ENCODE data around the gene PGS1. TPM values are rescaled to one million over a fixed set of nuclear protein-coding genes. Genes with fewer than 3 reads are reported as not detected.

The PGS1 gene
- total RNA-seq, 1 donor: 40.2 TPM

DNA sequence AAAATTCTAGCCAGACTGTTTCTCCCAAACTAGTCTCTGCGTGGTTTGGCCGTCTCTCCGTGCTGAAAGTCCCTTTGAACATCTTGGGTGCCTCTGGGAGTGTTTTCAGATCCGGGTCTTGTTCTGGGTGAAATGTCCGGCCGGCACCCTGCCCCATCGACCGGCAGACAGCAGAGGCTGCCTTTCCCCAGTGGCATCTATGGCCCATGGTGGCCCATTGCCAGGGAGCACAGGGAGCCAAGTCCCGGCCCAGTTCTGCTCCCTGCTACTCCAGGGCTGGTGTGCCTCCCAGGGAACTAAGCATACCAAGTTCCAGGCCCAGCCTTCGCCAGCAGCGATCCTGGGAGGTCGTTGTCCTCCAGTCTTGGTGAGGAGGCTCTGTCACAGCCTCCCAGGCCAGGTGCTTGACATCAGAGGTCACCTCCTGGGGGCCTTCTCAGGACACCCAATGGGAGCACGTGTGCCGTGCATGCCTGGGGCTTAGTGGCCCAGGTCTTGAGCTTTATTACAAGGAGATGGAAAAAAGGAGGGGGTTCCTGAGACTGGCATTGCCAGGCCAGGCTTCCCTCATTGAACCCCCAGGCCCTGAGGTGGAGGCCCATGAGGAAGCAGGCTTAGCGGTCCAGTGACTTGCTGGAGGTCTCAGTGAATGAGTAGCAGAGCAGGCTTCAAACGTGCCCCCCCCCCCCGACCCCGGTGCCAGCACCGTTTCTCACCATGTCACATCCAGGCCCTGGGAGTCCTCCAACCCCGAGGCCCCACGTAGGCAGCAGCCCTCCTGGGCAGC is 54.0 kb downstream of the PGS1 start:
- TF ChIP-seq, protein P1, sequence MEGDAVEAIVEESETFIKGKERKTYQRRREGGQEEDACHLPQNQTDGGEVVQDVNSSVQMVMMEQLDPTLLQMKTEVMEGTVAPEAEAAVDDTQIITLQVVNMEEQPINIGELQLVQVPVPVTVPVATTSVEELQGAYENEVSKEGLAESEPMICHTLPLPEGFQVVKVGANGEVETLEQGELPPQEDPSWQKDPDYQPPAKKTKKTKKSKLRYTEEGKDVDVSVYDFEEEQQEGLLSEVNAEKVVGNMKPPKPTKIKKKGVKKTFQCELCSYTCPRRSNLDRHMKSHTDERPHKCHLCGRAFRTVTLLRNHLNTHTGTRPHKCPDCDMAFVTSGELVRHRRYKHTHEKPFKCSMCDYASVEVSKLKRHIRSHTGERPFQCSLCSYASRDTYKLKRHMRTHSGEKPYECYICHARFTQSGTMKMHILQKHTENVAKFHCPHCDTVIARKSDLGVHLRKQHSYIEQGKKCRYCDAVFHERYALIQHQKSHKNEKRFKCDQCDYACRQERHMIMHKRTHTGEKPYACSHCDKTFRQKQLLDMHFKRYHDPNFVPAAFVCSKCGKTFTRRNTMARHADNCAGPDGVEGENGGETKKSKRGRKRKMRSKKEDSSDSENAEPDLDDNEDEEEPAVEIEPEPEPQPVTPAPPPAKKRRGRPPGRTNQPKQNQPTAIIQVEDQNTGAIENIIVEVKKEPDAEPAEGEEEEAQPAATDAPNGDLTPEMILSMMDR (IDR thresholded peaks at IDR 0.05; ENCODE audit: insufficient read depth, low read length): no peak
- no peak overlapping the region for H3K4me3 ChIP-seq (ENCODE audit: low read depth, low read length)
- DNase-seq (ENCODE audit: low read depth): no peak

DNA sequence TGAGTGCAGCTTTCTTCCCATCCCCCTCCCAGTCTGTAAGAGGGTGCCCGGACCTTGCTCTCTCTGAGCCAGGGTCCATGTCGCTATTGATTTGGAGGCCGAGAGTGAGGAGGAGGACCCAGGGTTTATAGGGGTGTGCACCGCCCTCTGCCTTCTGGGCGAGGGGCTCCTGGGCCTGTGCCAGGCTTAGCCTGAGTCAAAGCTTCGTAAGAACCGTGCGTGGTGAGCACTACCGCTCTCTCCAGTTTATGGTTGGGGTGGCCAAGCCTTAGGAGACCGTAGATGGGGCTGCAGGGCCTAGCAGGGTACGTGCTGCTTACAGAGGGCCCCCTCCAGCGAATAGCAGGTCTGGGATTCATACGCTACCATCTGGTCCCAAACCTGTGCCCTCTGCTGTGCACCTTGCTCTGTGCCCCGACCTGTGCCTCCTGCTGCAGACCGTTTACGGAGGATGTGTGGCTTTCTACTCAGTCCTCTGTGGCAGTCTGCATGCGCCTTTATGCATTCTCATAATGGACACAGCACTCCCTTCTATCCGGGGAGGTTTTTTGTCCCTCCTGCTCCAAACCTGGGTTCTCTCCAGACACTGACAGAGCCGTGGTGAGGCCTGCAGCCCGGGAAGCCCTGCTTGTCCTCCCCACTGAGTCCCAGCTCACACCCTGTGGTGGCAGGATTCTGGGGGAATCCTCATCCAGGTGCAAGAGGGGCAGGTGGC is 54.7 kb downstream of the PGS1 start:
- TF ChIP-seq, protein P1 (IDR thresholded peaks at IDR 0.05; ENCODE audit: insufficient read depth, low read length): no peak
- no peak for DNase-seq (ENCODE audit: low read depth)

DNA sequence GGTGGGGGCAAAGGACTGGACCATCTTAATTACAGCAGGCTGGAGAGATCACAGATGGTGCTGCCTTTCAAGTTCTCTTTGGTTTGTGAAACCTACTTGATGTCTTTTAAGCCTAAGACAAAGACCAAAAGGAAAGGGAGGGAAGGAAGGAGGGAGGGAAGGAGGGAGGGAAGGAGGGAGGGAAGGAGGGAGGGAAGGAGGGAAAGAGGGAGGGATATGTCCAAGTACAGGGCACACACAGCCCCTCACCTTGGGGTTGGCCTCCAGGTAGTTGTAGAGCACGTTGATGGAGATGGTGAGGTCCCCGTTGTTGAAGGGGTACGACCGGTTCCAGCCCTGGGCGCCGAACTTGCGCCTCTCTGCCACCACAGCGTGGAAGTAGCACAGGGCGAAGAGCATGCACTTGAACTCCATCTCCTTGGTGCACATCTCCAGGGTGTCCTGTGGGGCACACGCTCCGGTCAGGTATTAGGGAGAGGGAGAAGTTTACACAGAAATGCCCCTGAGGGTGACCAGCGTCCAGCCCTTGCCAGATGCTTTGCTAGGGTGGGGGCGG is 55.4 kb downstream of the PGS1 start:
- no peak for DNase-seq (ENCODE audit: low read depth)
- TF ChIP-seq, protein P1 (IDR thresholded peaks at IDR 0.05; ENCODE audit: insufficient read depth, low read length): no peak
- no peak overlapping the region for H3K4me3 ChIP-seq (ENCODE audit: low read depth, low read length)

More for the DNA sequence above, 54.7 kb downstream of the PGS1 start:
- H3K4me3 ChIP-seq (ENCODE audit: low read depth, low read length): no peak overlapping the region

DNA sequence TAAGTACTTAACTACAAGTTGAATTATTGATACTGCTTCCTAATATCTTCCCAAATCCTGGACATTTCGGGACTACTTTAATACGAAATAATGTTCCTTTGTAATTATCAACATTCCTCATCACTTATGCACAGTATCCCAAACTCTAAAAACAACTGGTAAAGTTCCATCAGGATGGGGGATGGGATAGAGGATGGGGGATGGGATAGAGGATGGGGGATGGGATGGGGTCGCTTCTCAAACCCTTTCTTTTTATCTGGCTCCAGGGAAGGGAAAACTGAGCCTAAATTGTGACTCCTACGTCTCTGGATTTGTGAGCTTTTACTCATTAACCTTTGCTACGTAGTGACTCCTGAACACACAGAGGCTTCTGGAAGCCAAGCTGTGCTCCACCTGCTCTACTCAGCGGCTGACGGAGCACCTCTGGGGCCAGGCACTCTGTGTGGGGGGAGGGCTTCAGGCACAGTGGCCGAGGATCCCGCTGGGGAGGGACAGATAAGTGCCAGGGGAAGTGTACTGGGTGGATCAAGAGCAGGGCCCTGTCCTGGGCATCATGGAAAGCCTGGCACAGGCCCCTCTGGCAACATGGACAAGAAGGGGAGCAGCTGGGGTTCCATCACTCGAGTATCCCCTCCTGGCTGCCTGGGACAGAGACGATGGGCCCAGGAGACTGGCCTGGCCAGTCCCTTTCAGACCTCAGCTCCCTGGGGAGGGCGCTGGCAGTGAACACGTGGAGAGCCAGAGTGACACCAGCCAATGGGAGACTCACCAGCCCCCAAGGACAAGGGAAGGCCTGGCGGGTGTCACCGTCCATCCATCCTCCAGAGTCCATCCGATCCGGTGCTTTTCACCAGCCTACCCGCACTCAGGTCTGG is 56.2 kb downstream of the PGS1 start:
- TF ChIP-seq, protein P1 (IDR thresholded peaks at IDR 0.05; ENCODE audit: insufficient read depth, low read length): no peak

DNA sequence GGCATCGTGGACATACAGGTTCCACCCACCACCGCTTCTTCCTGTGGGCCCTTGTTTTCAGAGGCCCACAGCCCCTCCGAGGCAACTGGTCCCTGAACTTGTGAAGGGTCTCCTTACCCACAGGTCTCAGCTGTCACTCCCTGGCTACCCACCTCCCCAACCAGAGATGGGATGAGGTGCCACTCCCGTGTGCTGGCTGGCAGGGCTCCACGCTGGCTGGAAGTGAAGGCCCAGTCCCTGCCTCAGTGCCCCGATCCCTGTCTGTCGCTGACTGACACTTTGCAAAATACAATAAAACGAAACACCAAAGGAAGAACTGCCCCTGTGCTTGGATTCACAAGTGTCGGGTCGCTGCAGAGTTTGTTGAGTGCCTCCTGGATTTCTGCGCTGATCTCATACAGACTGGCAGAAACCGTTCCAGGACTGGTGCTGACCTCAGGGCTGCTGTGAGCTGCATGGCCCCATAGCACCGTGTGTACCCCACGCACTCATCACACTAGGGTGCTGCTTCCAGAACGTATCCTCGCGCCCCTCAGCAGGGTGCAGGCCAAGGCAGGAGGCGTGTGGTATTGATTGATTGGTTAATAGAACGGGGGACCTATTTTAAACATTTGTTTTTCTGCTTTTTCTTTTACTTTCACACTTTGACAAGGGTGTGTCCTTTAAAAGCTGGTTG is 57.0 kb downstream of the PGS1 start:
- no peak overlapping the region for H3K4me3 ChIP-seq (ENCODE audit: low read depth, low read length)
- TF ChIP-seq, protein P1 (IDR thresholded peaks at IDR 0.05; ENCODE audit: insufficient read depth, low read length): no peak
- DNase-seq (ENCODE audit: low read depth): no peak

More for the DNA sequence above, 56.2 kb downstream of the PGS1 start:
- DNase-seq (ENCODE audit: low read depth): no peak
- H3K4me3 ChIP-seq (ENCODE audit: low read depth, low read length): no peak overlapping the region

Data from fibroblast of the aortic adventitia (primary cell).